ENCODE data around the gene KLHL40.

KLHL40 gene

GRCh38 chr3:42653303-42653559 is 32.1 kb upstream of the KLHL40 start:
- TF ChIP-seq, protein P1, sequence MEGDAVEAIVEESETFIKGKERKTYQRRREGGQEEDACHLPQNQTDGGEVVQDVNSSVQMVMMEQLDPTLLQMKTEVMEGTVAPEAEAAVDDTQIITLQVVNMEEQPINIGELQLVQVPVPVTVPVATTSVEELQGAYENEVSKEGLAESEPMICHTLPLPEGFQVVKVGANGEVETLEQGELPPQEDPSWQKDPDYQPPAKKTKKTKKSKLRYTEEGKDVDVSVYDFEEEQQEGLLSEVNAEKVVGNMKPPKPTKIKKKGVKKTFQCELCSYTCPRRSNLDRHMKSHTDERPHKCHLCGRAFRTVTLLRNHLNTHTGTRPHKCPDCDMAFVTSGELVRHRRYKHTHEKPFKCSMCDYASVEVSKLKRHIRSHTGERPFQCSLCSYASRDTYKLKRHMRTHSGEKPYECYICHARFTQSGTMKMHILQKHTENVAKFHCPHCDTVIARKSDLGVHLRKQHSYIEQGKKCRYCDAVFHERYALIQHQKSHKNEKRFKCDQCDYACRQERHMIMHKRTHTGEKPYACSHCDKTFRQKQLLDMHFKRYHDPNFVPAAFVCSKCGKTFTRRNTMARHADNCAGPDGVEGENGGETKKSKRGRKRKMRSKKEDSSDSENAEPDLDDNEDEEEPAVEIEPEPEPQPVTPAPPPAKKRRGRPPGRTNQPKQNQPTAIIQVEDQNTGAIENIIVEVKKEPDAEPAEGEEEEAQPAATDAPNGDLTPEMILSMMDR (IDR thresholded peaks at IDR 0.05; ENCODE audit: borderline replicate concordance, insufficient read depth, low read depth, low read length) = no peak
- H3K4me3 ChIP-seq (ENCODE audit: low read depth, low read length) = no peak overlapping the region

DNA sequence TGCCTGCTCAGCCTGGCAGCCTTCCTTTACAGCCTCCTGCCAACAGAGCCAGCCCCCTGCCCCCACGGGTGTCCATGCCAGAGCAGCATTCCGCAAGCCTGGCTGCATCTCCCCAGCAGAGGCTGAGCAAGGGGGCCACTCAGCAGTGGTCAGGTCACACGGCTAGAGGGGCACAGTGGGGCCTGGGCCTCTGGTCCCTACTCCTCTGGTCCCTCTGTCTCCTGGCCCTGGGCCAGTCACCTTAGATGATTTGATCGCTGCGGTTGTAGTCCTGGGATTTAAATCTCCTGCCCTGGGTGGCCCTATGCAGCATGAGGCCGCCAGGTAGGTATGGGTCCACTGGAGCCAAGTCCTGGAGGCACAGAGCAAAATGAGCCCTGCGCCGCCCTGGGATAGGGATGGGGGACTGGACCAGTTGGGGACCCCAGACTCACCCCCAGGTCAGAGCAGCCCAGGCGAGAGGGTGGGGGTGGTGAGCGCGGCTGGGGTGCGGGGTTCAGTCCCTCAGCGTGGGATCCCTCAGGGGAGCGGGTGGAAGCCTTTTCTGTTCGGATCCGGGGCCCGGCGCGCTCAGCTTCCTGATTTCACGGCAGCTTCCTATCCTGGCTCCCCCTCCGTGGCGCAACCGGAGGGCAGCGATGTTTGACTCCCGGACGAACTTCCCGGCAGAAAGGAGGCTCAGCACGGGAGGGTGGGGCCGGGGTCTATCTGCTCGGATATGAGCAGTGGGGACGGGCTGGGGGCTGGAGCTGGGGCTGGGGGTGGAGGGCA is 31.6 kb upstream of the KLHL40 start, which contains the start of gene ZBTB47:
Gene ZBTB47 (plus strand): TSS at position 138 of the 771 bp plus-strand sequence. CDS start 4,659 bp downstream, outside the sequence.
- TF ChIP-seq, protein P1 (IDR thresholded peaks at IDR 0.05; ENCODE audit: borderline replicate concordance, insufficient read depth, low read depth, low read length) = no peak
- H3K4me3 ChIP-seq (ENCODE audit: low read depth, low read length) = peak within 1 kb of the TSS; percentile 51

- TF ChIP-seq, protein P1 (IDR thresholded peaks at IDR 0.05; ENCODE audit: borderline replicate concordance, insufficient read depth, low read depth, low read length) = no peak
- H3K4me3 ChIP-seq (ENCODE audit: low read depth, low read length) = peak overlapping the region; percentile 51
Measured at GRCh38 chr3:42654331-42655201, 30.8 kb upstream of the KLHL40 start.

DNA sequence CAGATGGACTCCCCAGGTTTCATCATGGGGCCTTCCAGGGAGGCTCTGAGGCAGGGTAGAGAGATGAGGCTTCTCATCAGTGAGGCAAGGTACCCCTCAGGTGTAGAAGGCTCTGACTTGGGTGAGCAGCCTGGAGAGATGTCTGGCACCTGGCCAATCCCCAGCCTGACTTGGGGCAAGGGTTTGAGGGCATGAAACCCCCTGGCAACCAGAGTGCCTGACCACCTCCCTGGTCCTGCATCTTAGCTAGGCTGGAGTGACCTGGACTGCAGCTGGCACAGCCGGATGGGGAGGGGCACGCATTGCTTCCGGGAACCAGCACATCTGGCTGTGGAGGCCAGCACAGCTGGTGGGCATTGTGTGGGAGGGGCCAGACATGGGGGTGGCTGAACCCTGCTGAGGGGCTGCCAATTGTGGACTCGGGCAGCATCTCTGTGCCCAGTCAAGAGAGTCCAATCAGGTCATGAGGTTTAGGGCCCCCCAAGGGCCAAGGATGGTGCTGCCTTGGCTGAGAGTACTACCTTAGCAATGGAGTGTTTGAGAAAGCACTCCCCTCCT is 29.9 kb upstream of the KLHL40 start:
- TF ChIP-seq, protein P1 (IDR thresholded peaks at IDR 0.05; ENCODE audit: borderline replicate concordance, insufficient read depth, low read depth, low read length) = no peak
- no peak overlapping the region for H3K4me3 ChIP-seq (ENCODE audit: low read depth, low read length)

DNA sequence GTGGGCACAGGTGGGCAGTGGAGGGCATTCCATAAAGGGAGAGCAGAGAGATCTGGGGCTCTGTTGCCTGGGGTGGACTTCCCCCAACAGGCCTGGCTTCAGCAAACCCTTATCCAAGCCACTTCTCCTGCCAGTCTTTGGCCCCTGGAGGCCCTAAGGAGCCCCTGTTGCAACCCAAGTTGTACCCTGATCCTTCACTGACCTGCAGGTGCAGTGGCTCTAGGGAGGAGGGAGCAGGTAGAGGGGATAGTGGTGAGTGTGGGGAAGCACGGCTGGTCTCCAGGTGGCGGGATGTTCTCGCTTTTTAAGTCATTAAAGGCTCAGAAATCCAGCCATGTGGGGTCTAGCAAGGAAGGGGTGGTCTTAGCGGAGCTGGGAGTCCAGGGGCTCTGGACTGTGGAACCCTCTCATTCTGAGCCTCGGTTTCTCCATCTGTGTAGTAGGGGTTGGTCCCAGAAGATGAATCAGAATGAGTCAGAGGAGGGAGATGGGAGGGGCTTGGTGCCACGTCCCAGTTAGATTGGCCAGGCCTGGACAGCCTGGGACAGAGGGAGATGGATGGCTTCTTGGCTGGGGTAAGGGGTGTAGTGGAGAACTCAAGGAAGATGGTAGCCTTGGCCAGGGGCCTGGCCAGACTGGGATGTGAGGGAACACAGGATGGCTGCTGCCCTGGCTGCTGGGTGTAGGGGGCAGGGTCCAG is 29.2 kb upstream of the KLHL40 start:
- H3K4me3 ChIP-seq (ENCODE audit: low read depth, low read length) = no peak overlapping the region
- TF ChIP-seq, protein P1 (IDR thresholded peaks at IDR 0.05; ENCODE audit: borderline replicate concordance, insufficient read depth, low read depth, low read length) = no peak

DNA sequence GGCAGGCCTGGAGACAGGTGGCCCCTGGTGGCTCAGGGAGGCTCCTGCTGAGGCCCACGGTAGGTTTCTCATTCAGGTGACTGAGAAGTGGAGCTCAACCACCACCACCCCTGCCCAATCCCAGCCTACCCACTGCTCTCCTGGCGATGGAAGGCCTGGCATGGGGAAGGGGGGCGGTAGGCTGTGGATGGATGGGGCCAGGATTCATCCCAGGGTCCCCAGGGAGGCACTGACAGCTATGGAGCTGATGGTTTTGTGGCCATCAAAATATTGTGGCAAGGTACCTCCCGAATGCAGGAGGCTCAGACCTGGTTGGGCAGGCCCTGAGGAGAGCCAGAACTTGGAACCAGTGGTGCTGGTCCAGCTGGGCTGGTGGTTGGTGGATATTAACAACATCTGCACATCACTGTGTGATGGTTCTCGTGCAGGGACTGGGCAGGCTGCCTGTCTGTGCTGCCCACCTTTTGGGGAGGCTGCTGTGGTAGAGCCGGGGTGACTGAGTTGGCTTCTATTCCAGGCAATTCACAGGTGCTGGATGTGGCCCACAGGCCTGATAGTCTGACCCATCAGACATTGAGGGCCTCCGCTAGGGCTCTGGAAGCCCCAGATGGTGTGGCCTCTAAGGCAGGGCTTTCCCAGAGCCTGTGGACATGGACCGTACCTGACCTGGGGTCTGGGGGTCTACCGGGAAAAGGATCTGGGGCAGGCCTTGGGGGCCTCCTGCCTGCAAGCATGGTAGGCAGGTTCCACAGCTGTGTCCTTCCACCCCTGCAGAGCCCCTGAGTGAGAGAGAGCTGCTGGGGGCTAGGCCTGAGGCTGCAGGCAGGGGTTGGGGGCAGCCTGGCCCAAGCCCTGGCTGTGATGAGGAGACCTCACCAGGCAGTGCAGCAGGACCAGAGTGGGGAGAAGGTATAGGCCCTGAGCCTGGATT is 28.4 kb upstream of the KLHL40 start:
- H3K4me3 ChIP-seq (ENCODE audit: low read depth, low read length) = no peak overlapping the region
- TF ChIP-seq, protein P1 (IDR thresholded peaks at IDR 0.05; ENCODE audit: borderline replicate concordance, insufficient read depth, low read depth, low read length) = no peak

Data from GM12875 (cell line).